GM12891 (cell line): ENCODE results near the gene RAB14. TPM values are rescaled to one million over a fixed set of nuclear protein-coding genes. Genes with fewer than 3 reads are reported as not detected.

Experiments
- DNase-seq: peaks from one replicate; pipeline ENCODE4 v3.0.0; 2011; ENCODE audit warnings: low spot score; ENCODE audit not compliant: insufficient read length
- FAIRE-seq: peaks from 2 replicates; lab custom pipeline; 2011; peaks lifted over from hg19 to GRCh38; lab: Jason Lieb, UNC
- PAX5 ChIP-seq: IDR thresholded peaks from 2 replicates; pipeline ENCODE4 v1.6.1; 2011; ENCODE audit warnings: low read length, moderate library complexity, mild to moderate bottlenecking; ENCODE audit not compliant: insufficient read depth, severe bottlenecking
- POLR2A ChIP-seq: IDR thresholded peaks from 2 replicates; pipeline ENCODE4 v1.6.1; 2011; ENCODE audit warnings: low read depth, low read length, control low read depth
- POLR2AphosphoS5 ChIP-seq: IDR thresholded peaks from 2 replicates; pipeline ENCODE4 v1.6.1; 2011; ENCODE audit warnings: low read depth, low read length, control low read depth
- POU2F2 ChIP-seq: IDR thresholded peaks from 2 replicates; pipeline ENCODE4 v1.6.1; 2011; ENCODE audit warnings: low read depth, mild to moderate bottlenecking, control low read depth, low read length, moderate library complexity
- SPI1 ChIP-seq: IDR thresholded peaks from 2 replicates; pipeline ENCODE4 v1.6.1; 2011; ENCODE audit warnings: low read depth, low read length, control low read depth
- TAF1 ChIP-seq: IDR thresholded peaks from 2 replicates; pipeline ENCODE4 v1.6.1; 2011; ENCODE audit warnings: low read depth, low read length, control low read depth
- polyA plus RNA-seq: library from polyadenylated mRNA; unstranded; fragments of >200 nt; gene quantifications from one replicate; pipeline ENCODE4 v1.2.1, GENCODE V29; 2012; ENCODE audit warnings: low read depth, missing spikeins, inconsistent platforms; ENCODE audit not compliant: missing spikeins

Gene RAB14
- polyA plus RNA-seq: 16.6 TPM

DNA sequence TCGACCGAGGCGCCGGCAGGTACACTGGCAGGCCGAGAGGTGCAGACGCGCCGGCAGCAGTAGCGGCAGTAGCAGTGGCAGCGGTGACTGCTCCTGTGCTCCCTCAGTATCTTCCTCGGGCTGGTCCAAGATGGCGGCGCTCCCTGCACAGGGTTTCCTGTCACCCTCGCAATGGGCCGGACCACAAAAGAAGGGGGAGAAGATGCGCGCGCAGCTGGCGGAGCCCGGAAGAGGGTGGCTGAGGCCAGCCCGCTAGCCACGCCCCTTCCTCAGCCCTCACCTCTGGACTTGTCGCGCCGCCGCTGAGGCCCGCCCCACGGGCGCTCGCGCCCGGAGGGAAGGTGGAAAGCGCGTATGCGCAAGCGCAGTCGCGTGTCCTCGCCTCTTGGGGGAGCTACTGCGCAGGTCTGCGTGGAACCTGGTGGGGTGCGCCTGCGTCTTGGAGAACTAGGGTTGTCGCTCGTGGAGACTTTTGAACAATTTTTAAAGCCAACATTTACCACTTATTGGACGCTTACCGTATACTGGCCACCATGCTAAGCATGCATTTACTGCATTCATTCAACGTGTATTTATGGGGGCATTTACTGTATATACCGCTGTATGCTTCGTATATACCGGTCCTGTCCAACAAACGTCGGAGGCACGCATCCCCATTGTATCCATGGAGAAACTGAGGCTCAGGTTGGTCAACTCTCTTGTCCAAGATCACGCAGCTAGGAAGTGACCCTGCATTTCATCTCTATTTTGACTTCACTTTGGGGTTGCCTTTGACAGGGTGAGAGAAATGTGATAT is at the start of gene RAB14:
RAB14 (minus strand) TSS at position 132 of the 796 bp plus-strand sequence. CDS start 8,457 bp downstream, outside the sequence.
- TF ChIP-seq TAF1 (peak; percentile 66; the same call in 1 of the 2 replicates), POLR2AphosphoS5 (peak; percentile 88), POU2F2 (no peak), SPI1 (no peak), POLR2A (peak; percentile 79), PAX5 (no peak)
- DNase-seq (peak; percentile 95), FAIRE-seq (peak; percentile 98)

DNA sequence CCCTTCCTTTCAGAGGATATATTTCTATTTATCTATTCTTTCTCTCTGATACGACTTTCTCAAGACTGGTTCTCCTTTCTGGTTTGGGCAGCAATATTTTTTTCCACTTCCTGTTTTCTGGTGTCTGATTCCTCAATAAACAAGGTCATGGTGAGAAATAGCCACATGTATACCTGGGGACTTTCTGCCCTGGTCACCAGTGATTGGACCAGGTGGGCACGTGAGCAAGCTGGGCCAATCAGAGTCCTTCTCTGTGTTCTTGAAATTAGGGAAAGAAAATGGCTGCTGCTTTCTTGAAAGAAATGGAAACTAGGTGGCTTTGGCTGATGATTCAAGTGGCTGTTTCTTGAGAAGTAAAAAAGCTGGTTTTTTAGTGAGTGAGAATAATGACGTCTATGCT is 47.9 kb upstream of the RAB14 start:
- FAIRE-seq: no peak
- TF ChIP-seq SPI1: peak; percentile 86
- no peak for TF ChIP-seq PAX5
- TF ChIP-seq POLR2AphosphoS5: no peak
- no peak for TF ChIP-seq POLR2A
- DNase-seq: no peak

GRCh38 chr9:121246821-121247561 is 45.3 kb upstream of the RAB14 start:
- TF ChIP-seq SPI1 (no peak), PAX5 (no peak), POU2F2 (no peak), POLR2A (no peak), TAF1 (no peak), POLR2AphosphoS5 (no peak)
- FAIRE-seq (no peak), DNase-seq (no peak)

DNA sequence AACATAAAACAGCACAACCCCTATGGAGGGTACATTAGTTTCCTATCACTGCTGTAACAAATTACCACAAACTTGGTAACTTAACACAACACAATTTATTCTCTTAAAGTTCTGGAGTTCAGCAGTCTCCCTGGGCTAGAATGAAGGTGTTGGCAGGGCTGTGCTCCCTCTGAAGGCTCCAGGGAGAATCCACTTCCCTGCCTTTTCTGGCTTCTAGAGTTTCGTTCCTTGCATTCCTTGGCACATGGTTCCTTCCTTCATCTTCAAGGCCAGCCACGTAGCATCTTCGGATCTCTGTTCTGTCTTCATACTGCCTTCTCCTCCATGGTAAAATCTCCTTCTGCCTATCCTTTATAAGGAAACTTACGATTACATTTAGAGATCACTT is 41.3 kb upstream of the RAB14 start:
- FAIRE-seq (no peak), DNase-seq (no peak)
- TF ChIP-seq POLR2AphosphoS5: no peak
- TF ChIP-seq POLR2A: no peak
- TF ChIP-seq SPI1: no peak
- TF ChIP-seq POU2F2: no peak
- TF ChIP-seq TAF1: no peak
- TF ChIP-seq PAX5: no peak

GRCh38 chr9:121242219-121242958 is 40.7 kb upstream of the RAB14 start:
- no peak for DNase-seq
- TF ChIP-seq TAF1: no peak
- TF ChIP-seq SPI1: no peak
- TF ChIP-seq POU2F2: no peak
- TF ChIP-seq POLR2A: no peak
- no peak for TF ChIP-seq POLR2AphosphoS5
- no peak for TF ChIP-seq PAX5
- no peak for FAIRE-seq

DNA sequence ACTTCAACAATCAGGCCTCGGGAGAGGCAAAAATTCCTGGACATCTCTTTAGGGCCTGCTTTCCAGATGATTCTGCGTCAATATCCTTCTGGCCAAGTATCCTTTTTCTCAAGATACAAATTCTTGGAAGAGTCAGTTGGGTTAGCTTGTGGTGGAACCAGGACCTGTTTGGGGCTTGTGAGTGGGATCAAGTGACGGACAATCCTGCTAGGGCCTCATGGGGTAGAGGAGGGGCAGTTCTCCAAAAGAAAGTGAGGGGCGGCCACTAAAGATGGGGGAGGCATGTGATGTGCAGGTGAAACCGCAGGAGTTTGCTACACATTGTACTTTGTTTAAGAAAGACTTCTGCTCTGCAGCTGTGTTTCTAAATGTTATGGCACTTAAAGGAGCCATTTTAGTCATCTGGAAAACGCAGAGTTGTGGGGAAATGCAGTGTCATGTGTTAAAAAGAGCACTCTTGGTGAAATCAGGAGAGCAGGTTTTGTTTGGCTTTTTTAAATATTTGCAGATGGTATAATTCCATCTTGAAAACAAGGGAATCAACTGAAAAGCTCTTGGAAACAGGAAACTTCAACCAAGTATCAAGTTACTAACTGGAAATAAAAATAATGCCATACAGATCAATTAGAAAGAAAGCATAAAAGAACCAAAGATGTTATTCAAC is 38.9 kb upstream of the RAB14 start:
- no peak for FAIRE-seq
- no peak for DNase-seq
- TF ChIP-seq POLR2AphosphoS5: no peak
- no peak for TF ChIP-seq POLR2A
- TF ChIP-seq SPI1: no peak
- TF ChIP-seq PAX5: no peak
- no peak for TF ChIP-seq POU2F2
- no peak for TF ChIP-seq TAF1

GRCh38 chr9:121239851-121240250 is 38.2 kb upstream of the RAB14 start:
- DNase-seq (no peak), FAIRE-seq (no peak)
- no peak for TF ChIP-seq TAF1
- no peak for TF ChIP-seq SPI1
- no peak for TF ChIP-seq POU2F2
- TF ChIP-seq PAX5: no peak
- no peak for TF ChIP-seq POLR2A
- no peak for TF ChIP-seq POLR2AphosphoS5

- FAIRE-seq: no peak
- TF ChIP-seq POLR2A (no peak), TAF1 (no peak), PAX5 (no peak), SPI1 (no peak)
- no peak for DNase-seq
Measured at GRCh38 chr9:121239071-121239470, 37.4 kb upstream of the RAB14 start.

DNA sequence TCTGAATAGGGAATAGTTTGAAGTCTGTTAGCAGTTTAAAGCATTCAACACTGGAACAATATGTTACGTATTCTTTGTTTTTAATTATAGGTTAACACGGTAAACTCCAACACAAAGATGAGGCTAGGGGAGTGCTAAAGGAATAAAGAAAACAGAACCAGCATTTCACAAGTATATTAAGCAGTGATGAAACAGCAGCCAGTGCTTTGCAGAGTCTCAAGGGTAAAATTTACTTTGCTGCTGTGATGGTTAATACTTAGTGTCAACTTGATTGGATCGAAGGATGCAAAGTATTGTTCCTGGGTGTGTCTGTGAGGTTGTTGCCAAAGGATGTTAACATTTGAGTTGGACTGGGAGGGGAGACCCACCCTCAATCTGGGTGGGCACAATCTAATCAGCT is 36.2 kb upstream of the RAB14 start:
- TF ChIP-seq TAF1: no peak
- no peak for TF ChIP-seq POU2F2
- no peak for TF ChIP-seq POLR2AphosphoS5
- TF ChIP-seq POLR2A: no peak
- no peak for TF ChIP-seq SPI1
- TF ChIP-seq PAX5: no peak
- no peak for FAIRE-seq
- DNase-seq: no peak
